Muscle of arm (tissue), 14 donors: ENCODE results near the gene CP. TPM values are rescaled to one million over a fixed set of nuclear protein-coding genes. Genes with fewer than 3 reads are reported as not detected.
"Not testable (repeated sequence)": the region's sequence is repeated elsewhere in the genome, so short reads cannot be mapped to it uniquely, and the experiment has no call there.

Experiments used
- DNase-seq: peaks from one replicate; pipeline ENCODE4 v3.0.0-alpha.2; 2013
- long read RNA-seq, 11 donors: transcript quantifications; one replicate each; lab custom pipeline, GENCODE V29; 2026
- polyA plus RNA-seq, 12 donors: library from polyadenylated mRNA; unstranded; fragments of 120-200 nt; gene quantifications; one replicate each; pipeline ENCODE4 v1.2.1, GENCODE V29; 2013; ENCODE audit not compliant: insufficient read length in 12 of 12

CP gene
- 1 to 10 TPM in 10 of 12 donors, not detected in 2; 1.4 to 3.8 (median 1.9) TPM for polyA plus RNA-seq
- long read RNA-seq, donor 1 = 0 reads
- long read RNA-seq, donor 2, partial matches to known transcripts = 0 of 1 reads
- long read RNA-seq, donor 2, other reads (novel, unspliced or antisense) = 0 of 1 reads
- long read RNA-seq, donor 3 = 0 reads
- long read RNA-seq, donor 4 = 0 reads
- long read RNA-seq, donor 5, partial matches to known transcripts = 10 of 10 reads
- long read RNA-seq, donor 5, other reads (novel, unspliced or antisense) = 0 of 10 reads
- long read RNA-seq, donor 6 = 0 reads
- long read RNA-seq, donor 7 = 0 reads
- long read RNA-seq, donor 8, partial matches to known transcripts = 8 of 8 reads
- long read RNA-seq, donor 8, other reads (novel, unspliced or antisense) = 0 of 8 reads
- long read RNA-seq, donor 9 = 0 reads
- long read RNA-seq, donor 10 = 0 reads
- long read RNA-seq, donor 11 = 0 reads

- no peak for DNase-seq
These were observed at the start of gene CP for GRCh38 chr3:149221783-149222517. Gene CP, minus strand, starts transcription at chr3:149221829. Its CDS starts 37 bp downstream, at chr3:149221792.

GRCh38 chr3:149270180-149270579, 48.6 kb upstream of the CP start:
- no peak for DNase-seq

DNA sequence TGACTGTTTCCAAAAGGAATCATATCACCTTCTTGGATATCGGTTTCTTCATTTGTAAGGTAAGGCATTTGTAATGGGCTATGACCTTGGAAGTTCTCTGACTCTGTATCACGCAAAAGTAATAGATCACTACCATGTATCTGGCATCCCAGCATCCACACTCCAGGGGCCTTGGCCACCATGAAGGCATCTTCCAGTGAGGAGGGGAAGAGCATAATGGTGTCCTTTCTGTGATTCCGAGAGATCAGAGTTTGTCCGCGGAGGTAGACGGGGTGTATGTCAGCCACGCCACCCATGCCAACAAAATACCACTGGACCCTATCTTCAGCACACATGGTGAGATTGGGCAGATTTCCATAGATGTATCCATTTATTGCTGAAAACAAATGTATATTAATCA, 48.1 kb upstream of the CP start:
- DNase-seq = no peak

- no peak for DNase-seq
These were observed 45.9 kb upstream of the CP start for GRCh38 chr3:149267565-149267964.

- no peak for DNase-seq
These were observed 45.1 kb upstream of the CP start for GRCh38 chr3:149266736-149267135.

DNA sequence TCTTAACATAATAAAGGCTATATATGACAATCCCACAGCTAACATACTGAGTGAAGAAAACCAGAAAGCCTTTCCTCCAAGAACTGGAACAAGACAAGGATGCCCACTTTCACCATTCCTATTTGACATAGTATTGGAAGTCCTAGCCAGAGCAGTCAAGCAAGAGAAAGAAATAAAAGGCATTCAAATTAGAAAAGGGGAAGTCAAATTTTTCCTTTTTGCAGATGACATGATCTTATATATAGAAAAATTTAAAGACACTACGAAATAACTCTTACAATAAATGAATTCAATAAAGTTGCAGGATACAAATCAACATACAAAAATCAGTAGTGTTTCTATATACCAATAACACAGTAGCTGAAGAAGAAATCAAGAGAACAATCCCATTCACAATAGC, 42.2 kb upstream of the CP start:
- no peak for DNase-seq

DNA sequence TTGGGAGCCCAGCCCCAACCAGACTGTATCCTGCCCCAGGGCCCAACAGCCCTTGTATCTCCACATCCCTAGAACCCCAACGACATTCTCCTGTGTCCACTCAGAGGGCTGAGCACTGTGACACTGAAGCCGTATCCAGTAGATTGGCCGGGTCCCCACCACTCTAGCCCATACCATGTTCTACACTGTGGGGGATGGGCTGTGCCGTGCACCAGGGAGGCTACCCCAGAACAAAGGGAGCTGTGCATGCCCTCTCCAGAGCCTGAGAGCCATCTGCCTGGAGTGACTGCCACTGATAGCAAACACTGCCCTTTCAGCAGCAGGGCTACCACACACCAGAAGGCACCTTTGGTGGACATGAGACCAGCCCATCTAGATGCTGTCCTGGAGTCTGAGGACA, 37.1 kb upstream of the CP start:
- no peak for DNase-seq

DNA sequence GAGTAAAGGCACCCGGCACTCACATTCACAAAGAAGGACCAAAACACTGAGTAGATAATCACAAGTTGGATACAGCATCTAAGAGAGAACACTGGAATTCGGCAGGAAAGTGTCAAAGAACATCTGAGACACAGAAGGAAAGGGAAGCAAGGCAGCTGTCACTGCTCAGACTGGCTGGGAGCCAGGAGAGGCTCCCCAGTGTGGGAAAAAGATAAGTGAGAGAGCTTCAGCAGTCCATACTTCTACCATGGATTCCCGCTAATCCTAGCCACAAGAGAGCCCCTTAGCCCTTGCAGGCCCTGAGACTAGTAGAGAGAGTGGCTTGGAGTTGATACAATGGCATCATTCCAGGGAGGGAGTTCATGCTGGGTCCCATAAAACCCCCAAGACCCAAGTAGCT, 36.7 kb upstream of the CP start:
- DNase-seq = no peak

DNA sequence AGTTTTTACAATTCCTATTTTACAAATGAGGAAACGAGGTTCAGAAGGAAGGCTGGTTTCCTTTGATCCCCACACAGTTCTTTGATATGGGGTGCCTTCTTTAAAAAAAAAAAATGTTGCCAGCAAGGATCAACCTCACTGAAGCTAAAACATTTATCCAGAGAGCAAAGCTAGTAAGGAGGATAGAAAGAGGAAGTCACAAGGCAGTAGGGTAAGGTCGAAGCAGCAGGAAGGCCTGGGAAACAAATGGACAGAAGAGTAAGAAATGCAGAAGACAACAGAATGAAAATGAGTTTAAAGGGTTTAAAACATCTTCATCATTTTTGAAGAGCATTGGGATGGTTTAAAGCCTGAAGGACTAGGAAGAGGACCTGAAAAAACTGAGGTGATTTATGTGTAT, 30.6 kb upstream of the CP start:
- DNase-seq = no peak

- DNase-seq = no peak
These were observed 29.6 kb upstream of the CP start for GRCh38 chr3:149251186-149251585.

DNA sequence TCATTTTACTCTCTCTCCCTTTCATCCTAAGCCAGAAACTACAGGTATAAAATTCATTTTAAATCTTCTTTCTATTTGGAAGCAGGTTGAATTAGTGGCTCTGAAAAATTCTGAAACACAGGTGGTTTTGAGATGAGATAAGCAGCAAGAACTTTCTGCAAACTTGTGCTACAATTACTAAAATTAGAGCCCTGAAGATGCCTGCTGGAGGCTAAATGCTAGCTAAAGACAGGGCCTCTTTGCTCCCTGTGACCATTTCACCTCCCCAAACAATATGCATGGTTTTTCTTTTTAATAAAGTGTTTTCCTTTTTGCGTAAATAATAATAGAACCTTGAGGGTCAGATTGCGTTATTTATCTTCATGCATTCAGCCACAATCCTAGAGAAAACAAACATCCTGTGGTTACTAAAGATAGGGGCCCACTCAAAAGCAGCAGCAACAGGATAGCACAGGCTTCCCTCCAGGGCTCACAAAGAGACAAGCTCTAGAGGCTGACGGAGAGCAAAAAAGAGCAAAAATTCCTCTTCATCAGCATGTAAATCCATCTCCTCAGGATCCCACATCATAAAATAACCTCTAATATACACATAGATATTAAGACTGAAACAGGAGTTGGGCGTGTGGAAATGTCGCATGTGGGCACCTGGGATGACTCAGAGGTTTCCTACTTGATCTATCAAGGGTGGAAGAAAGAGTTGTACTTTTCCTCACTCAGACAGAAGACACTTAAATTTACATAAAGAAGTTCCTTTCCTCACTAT, 26.5 kb upstream of the CP start:
- DNase-seq = no peak

DNA sequence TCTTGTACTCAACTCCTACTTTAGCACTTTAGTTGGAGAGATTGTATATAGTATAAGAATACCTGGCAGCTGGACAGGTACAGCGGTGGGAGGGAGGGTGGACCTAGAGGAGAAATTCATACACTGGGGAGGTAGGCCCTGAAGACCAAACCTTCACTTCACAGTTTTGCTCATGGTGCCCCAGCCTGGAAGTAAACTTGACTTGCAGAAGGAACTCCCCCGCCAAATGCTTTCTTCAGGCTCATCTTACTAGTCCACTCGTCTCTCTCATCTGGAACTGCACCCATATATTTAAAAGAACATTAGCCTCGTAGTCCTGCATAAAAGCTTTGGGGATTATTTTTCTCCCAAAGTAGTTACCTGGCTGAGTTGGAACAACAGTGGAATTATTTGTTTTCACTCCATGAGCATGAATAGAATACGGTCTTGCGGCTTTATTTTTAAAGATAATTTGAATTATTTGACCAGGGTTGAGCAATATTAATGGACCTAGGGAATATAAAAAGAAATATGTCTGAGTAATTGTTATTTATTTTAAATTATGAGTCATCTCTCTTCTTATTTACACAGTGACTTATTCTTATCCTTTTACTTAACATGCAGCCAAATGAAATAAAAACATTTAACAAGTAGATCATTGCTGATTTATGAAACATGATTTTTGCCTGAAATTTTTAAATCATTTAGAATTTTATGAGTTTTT, 25.5 kb upstream of the CP start:
- no peak for DNase-seq

- no peak for DNase-seq
These were observed 24.3 kb upstream of the CP start for GRCh38 chr3:149245738-149246451.

DNA sequence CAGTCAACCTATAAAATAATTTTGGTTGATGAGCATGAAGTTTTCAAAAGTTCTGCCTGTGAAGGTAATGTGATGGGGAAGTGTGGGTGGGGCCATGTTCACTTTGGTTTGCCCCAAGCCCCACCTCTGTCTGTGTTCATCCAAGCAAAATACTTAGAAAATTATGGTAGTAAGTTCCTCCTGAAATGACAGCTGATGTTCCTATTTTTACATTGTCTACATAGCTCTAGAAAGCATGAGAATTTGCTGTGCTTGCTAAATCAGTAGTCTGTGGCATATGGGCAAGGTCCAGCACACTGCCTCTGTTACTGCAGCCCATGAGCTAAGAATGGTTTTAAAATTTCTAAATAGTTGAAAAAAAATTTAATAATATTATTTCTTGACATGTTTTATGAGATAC, 21.9 kb upstream of the CP start:
- no peak for DNase-seq

- DNase-seq = no peak
These were observed 17.8 kb upstream of the CP start for GRCh38 chr3:149239357-149239936.

GRCh38 chr3:149238268-149238667, 16.6 kb upstream of the CP start:
- not testable (repeated sequence) for DNase-seq

GRCh38 chr3:149235599-149236424, 14.2 kb upstream of the CP start:
- DNase-seq = no peak

- DNase-seq = no peak
These were observed 13.1 kb upstream of the CP start for GRCh38 chr3:149234671-149235245.

- no peak for DNase-seq
These were observed 11.7 kb upstream of the CP start for GRCh38 chr3:149233323-149233722.
